Measurements from ENCODE around the gene MED12L.

DNA sequence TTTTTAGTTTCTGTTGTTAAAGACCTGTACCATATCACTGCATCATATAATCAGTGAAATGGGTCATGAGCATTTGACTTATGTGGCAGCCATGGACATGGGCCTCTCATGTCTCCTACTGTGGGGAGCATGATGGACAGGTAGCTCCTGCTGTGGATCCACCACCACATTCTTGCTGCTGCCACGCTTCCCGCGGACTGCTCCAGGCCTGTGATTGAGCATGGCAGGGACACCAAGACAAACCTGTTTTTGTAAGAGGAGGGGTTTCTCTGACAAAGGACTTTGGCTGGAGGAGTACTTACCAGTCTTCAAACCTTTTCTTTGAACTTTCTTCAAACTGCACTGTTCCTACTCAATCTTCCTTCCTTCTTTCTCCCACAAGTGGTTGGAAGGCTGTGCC, 210.8 kb downstream of the MED12L start:
- TF ChIP-seq NR3C1 (CRISPR knock-in tag; IDR thresholded peaks at IDR 0.05): no peak
- TF ChIP-seq, protein P1, sequence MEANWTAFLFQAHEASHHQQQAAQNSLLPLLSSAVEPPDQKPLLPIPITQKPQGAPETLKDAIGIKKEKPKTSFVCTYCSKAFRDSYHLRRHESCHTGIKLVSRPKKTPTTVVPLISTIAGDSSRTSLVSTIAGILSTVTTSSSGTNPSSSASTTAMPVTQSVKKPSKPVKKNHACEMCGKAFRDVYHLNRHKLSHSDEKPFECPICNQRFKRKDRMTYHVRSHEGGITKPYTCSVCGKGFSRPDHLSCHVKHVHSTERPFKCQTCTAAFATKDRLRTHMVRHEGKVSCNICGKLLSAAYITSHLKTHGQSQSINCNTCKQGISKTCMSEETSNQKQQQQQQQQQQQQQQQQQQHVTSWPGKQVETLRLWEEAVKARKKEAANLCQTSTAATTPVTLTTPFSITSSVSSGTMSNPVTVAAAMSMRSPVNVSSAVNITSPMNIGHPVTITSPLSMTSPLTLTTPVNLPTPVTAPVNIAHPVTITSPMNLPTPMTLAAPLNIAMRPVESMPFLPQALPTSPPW (CRISPR knock-in tag; IDR thresholded peaks at IDR 0.05): no peak
- TF ChIP-seq, protein P2, sequence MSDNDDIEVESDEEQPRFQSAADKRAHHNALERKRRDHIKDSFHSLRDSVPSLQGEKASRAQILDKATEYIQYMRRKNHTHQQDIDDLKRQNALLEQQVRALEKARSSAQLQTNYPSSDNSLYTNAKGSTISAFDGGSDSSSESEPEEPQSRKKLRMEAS (CRISPR knock-in tag; IDR thresholded peaks at IDR 0.05): no peak
- TF ChIP-seq, protein P3, sequence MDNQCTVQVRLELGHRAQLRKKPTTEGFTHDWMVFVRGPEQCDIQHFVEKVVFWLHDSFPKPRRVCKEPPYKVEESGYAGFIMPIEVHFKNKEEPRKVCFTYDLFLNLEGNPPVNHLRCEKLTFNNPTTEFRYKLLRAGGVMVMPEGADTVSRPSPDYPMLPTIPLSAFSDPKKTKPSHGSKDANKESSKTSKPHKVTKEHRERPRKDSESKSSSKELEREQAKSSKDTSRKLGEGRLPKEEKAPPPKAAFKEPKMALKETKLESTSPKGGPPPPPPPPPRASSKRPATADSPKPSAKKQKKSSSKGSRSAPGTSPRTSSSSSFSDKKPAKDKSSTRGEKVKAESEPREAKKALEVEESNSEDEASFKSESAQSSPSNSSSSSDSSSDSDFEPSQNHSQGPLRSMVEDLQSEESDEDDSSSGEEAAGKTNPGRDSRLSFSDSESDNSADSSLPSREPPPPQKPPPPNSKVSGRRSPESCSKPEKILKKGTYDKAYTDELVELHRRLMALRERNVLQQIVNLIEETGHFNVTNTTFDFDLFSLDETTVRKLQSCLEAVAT (IDR thresholded peaks at IDR 0.05): no peak

Data from K562 (cell line).